Fibroblast of skin of left quadriceps (primary cell): ENCODE measurements around the gene MYD88.
"Not testable (repeated sequence)": the region's sequence is repeated elsewhere in the genome, so short reads cannot be mapped to it uniquely, and the experiment has no call there.

Experiments used
- DNase-seq, 2 experiments: peaks; one replicate each; pipeline ENCODE4 v3.0.0-alpha.2; 2013; ENCODE audit warnings: low read depth in 2 of 2

The MYD88 gene

GRCh38 chr3:38142959-38143358 is 4.5 kb downstream of the MYD88 start:
- no peak for DNase-seq

GRCh38 chr3:38143511-38143910 is 5.0 kb downstream of the MYD88 start:
- DNase-seq = no peak

GRCh38 chr3:38146504-38146903 is 8.0 kb downstream of the MYD88 start:
- no peak for DNase-seq

- no peak for DNase-seq
Measured at GRCh38 chr3:38147421-38147820, 9.0 kb downstream of the MYD88 start.

GRCh38 chr3:38148311-38148882 is 9.9 kb downstream of the MYD88 start:
- DNase-seq = no peak

- DNase-seq = no peak
Measured at GRCh38 chr3:38149708-38150107, 11.2 kb downstream of the MYD88 start.

- DNase-seq = no peak
Measured at GRCh38 chr3:38150780-38151528, 12.5 kb downstream of the MYD88 start.

GRCh38 chr3:38151667-38152265 is 13.3 kb downstream of the MYD88 start:
- DNase-seq = no peak

- DNase-seq = no peak
Measured at GRCh38 chr3:38152609-38153008, 14.1 kb downstream of the MYD88 start.

- no peak for DNase-seq
Measured at GRCh38 chr3:38153221-38153620, 14.8 kb downstream of the MYD88 start.

GRCh38 chr3:38154033-38154494 is 15.6 kb downstream of the MYD88 start:
- DNase-seq = peak in 1 of 2 experiments; percentile 42

GRCh38 chr3:38154625-38155255 is 16.3 kb downstream of the MYD88 start:
- no peak for DNase-seq

- DNase-seq = no peak
Measured at GRCh38 chr3:38155825-38156224, 17.4 kb downstream of the MYD88 start.

GRCh38 chr3:38157117-38157516 is 18.7 kb downstream of the MYD88 start:
- no peak for DNase-seq

GRCh38 chr3:38157595-38157994 is 19.1 kb downstream of the MYD88 start:
- DNase-seq = no peak

- DNase-seq = no peak
Measured at GRCh38 chr3:38158472-38158871, 20.0 kb downstream of the MYD88 start.

- DNase-seq = not testable (repeated sequence)
Measured at GRCh38 chr3:38160704-38161103, 22.2 kb downstream of the MYD88 start.

- no peak for DNase-seq
Measured at GRCh38 chr3:38163117-38163840, 24.8 kb downstream of the MYD88 start.

GRCh38 chr3:38163841-38164642 is 25.6 kb downstream of the MYD88 start:
- DNase-seq = no peak

- no peak for DNase-seq
Measured at GRCh38 chr3:38164643-38164951, 26.1 kb downstream of the MYD88 start.
